Measurements from ENCODE around the gene NPAT. TPM values are rescaled to one million over a fixed set of nuclear protein-coding genes. Genes with fewer than 3 reads are reported as not detected.
A peak's percentile ranks its signal among the peaks of the same experiment; 100 is the strongest.

The NPAT gene
- polyA plus RNA-seq, 1 donor from 2014 or later = 10.8 TPM

- H3K4me3 ChIP-seq (ENCODE audit: low read length) = peak overlapping the region; percentile 23
- H3K9me3 ChIP-seq (ENCODE audit: low read length) = no peaks in the 10 kb centered on the region
- no peak overlapping the region for H3K27ac ChIP-seq (ENCODE audit: low read length)
- H3K79me2 ChIP-seq (replicated peaks; ENCODE audit: insufficient read depth, low read length) = peaks cover 32% of the 10 kb centered on the region
- no peak overlapping the region for H2AFZ ChIP-seq (ENCODE audit: low read depth, low read length)
- no peak overlapping the region for H3K9ac ChIP-seq (ENCODE audit: low read length)
- H3F3A ChIP-seq (ENCODE audit: insufficient read depth, low read length, poor library complexity, severe bottlenecking) = no peaks in the 10 kb centered on the region
- H3K36me3 ChIP-seq (ENCODE audit: insufficient read depth, low read length) = peaks cover 9% of the 10 kb centered on the region
- TF ChIP-seq SMC3 (conservative IDR thresholded peaks at IDR 0.05; ENCODE audit: poor library complexity) (no peak), POLR2AphosphoS5 (IDR thresholded peaks at IDR 0.05) (no peak), TAF1 (IDR thresholded peaks at IDR 0.05; ENCODE audit: low read depth) (no peak), CTCF (IDR thresholded peaks at IDR 0.05; ENCODE audit: poor library complexity, severe bottlenecking) (no peak), REST (IDR thresholded peaks at IDR 0.05; ENCODE audit: borderline replicate concordance) (no peak), MXI1 (conservative IDR thresholded peaks at IDR 0.05; ENCODE audit: poor library complexity, severe bottlenecking) (no peak), RAD21 (conservative IDR thresholded peaks at IDR 0.05) (no peak), EP300 (conservative IDR thresholded peaks at IDR 0.05; ENCODE audit: poor library complexity, severe bottlenecking) (no peak), EZH2 (IDR thresholded peaks at IDR 0.05; ENCODE audit: borderline replicate concordance, insufficient read depth, low read length, poor library complexity, severe bottlenecking) (no peak)
- no peak overlapping the region for H3K4me2 ChIP-seq (ENCODE audit: low read length)
- H4K20me1 ChIP-seq (ENCODE audit: insufficient read depth) = no peaks in the 10 kb centered on the region
- no peaks in the 10 kb centered on the region for H3K9me2 ChIP-seq (ENCODE audit: insufficient read depth, low read length)
- no peaks in the 10 kb centered on the region for H3K27me3 ChIP-seq (ENCODE audit: insufficient read depth, low read depth, low read length)
Measured at GRCh38 chr11:108226036-108226435, 3.6 kb upstream of the NPAT start.

- Histone ChIP-seq H3K9me3 (ENCODE audit: low read length) (no peaks in the 10 kb centered on the region), H3K79me2 (replicated peaks; ENCODE audit: insufficient read depth, low read length) (peaks cover 41% of the 10 kb centered on the region), H4K20me1 (ENCODE audit: insufficient read depth) (no peaks in the 10 kb centered on the region), H3K4me3 (ENCODE audit: low read length) (peak overlapping the region; percentile 85), H2AFZ (ENCODE audit: low read depth, low read length) (no peak overlapping the region), H3K9ac (ENCODE audit: low read length) (no peak overlapping the region), H3F3A (ENCODE audit: insufficient read depth, low read length, poor library complexity, severe bottlenecking) (no peaks in the 10 kb centered on the region), H3K36me3 (ENCODE audit: insufficient read depth, low read length) (peaks cover 9% of the 10 kb centered on the region), H3K4me2 (ENCODE audit: low read length) (peak overlapping the region; percentile 65), H3K27me3 (ENCODE audit: insufficient read depth, low read depth, low read length) (no peaks in the 10 kb centered on the region), H3K9me2 (ENCODE audit: insufficient read depth, low read length) (no peaks in the 10 kb centered on the region), H3K27ac (ENCODE audit: low read length) (no peak overlapping the region)
- no peak for TF ChIP-seq POLR2AphosphoS5 (IDR thresholded peaks at IDR 0.05)
- TF ChIP-seq CTCF (IDR thresholded peaks at IDR 0.05; ENCODE audit: poor library complexity, severe bottlenecking) = no peak
- no peak for TF ChIP-seq EP300 (conservative IDR thresholded peaks at IDR 0.05; ENCODE audit: poor library complexity, severe bottlenecking)
- TF ChIP-seq MXI1 (conservative IDR thresholded peaks at IDR 0.05; ENCODE audit: poor library complexity, severe bottlenecking) = no peak
Measured at GRCh38 chr11:108224911-108225786, 2.7 kb upstream of the NPAT start.
